Lower leg skin (tissue), 4 donors: ENCODE results near the gene HPS4. TPM values are rescaled to one million over a fixed set of nuclear protein-coding genes. Genes with fewer than 3 reads are reported as not detected.
"Not testable (repeated sequence)": the region's sequence is repeated elsewhere in the genome, so short reads cannot be mapped to it uniquely, and the experiment has no call there.

Experiments
- DNase-seq, 2 donors: peaks; one replicate each; pipeline ENCODE4 v3.0.0-alpha.2; 2019; ENCODE audit warnings: low spot score in 2 of 2
- H3K4me3 ChIP-seq: fragments of 200-600 bp; sonication (generic); 2 replicates; pipeline ENCODE4 v1.5.1; 2017; ENCODE audit warnings: mild to moderate bottlenecking, low read depth; ENCODE audit not compliant: poor library complexity, severe bottlenecking
- CTCF ChIP-seq, 3 donors: fragments of 450-650 bp; IDR thresholded peaks; one replicate each; pipeline ENCODE4 v1.5.1; 2016; ENCODE audit warnings: antibody characterized with exemption in 3 of 3, mild to moderate bottlenecking in 3 of 3, moderate library complexity in 2 of 3
- POLR2A ChIP-seq, 2 donors: fragments of 450-650 bp; IDR thresholded peaks; one replicate each; pipeline ENCODE4 v1.6.1; 2016 to 2017; ENCODE audit warnings: antibody characterized with exemption in 2 of 2, mild to moderate bottlenecking in 1 of 2, moderate library complexity in 1 of 2
- WGBS, 2 donors: methylation state at CpG; one replicate each; pipeline ENCODE4 v1.1.5; 2018; 5-methylcytosine and 5-hydroxymethylcytosine counted together
- intact Hi-C: fragments of 100-400 bp; cut with DNase I; formaldehyde crosslinking; loops from one replicate; pipeline ENCODE4 v1.15.0; 2023; ENCODE audit warnings: low total_unique reads
- total RNA-seq, 4 donors: library from RNA; depleted of rRNA; stranded (reverse); fragments of >200 nt; gene quantifications; one replicate each; pipeline ENCODE4 v1.1.0, GENCODE V29; 2016

HPS4 gene
- total RNA-seq, 4 donors from 2014 or later, result 40.5 to 68.0 (median 47.5) TPM

GRCh38 chr22:26409719-26410335 is 73.8 kb downstream of the HPS4 start:
- WGBS, 2 donors, result 42 to 52% methylated on average over 5 of the region's 5 CpGs
- no peak overlapping the region for H3K4me3 ChIP-seq
- no peak for DNase-seq
- intact Hi-C loops, result no loop called here
- TF ChIP-seq CTCF (IDR thresholded peaks at IDR 0.05) (no peak), POLR2A (IDR thresholded peaks at IDR 0.05) (no peak)

GRCh38 chr22:26408562-26409220 is 74.9 kb downstream of the HPS4 start:
- DNase-seq, H3K4me3 ChIP-seq, intact Hi-C loops: not testable (repeated sequence)
- 94% methylated on average over 7 of the region's 7 CpGs for WGBS, 2 donors

GRCh38 chr22:26406118-26406517 is 77.5 kb downstream of the HPS4 start:
- intact Hi-C loops, result no loop called here
- no peak for DNase-seq
- WGBS, 2 donors, result 88 to 94% methylated on average over 4 of the region's 4 CpGs

GRCh38 chr22:26404851-26405421 is 78.6 kb downstream of the HPS4 start:
- WGBS, 2 donors, result 43 to 52% methylated on average over 6 of the region's 6 CpGs
- intact Hi-C loops, result no loop called here
- no peak overlapping the region for H3K4me3 ChIP-seq
- DNase-seq, result peak in 1 of 2 donors; percentile 18
- no peak for TF ChIP-seq POLR2A (IDR thresholded peaks at IDR 0.05)
- TF ChIP-seq CTCF (IDR thresholded peaks at IDR 0.05), result no peak

More at GRCh38 chr22:26406118-26406517, 77.5 kb downstream of the HPS4 start:
- no peak overlapping the region for H3K4me3 ChIP-seq
- no peak for TF ChIP-seq POLR2A (IDR thresholded peaks at IDR 0.05)
- TF ChIP-seq CTCF (IDR thresholded peaks at IDR 0.05), result no peak

GRCh38 chr22:26401726-26402125 is 81.9 kb downstream of the HPS4 start:
- intact Hi-C loops, result no loop called here
- DNase-seq, result no peak
- TF ChIP-seq POLR2A (IDR thresholded peaks at IDR 0.05), result no peak
- no peak for TF ChIP-seq CTCF (IDR thresholded peaks at IDR 0.05)
- no peak overlapping the region for H3K4me3 ChIP-seq
- WGBS, 2 donors, result 74 to 81% methylated on average over 5 of the region's 5 CpGs

Other genes starting within 250 kb of the HPS4 start
- 10 to 100 TPM; 18.8 to 31.4 (median 22.2) TPM for gene ASPHD2, start 54.5 kb downstream of the HPS4 start, total RNA-seq
- 10 to 100 TPM; 10.3 to 21.5 (median 17.3) TPM for gene SRRD, start 94 bp upstream of the HPS4 start, total RNA-seq
- 10 to 100 TPM; 29.1 to 55.0 (median 35.7) TPM for gene TFIP11, start 28.7 kb upstream of the HPS4 start, total RNA-seq
- 10 to 100 TPM; 54.9 to 60.6 (median 58.5) TPM for gene TPST2, start 106.3 kb upstream of the HPS4 start, total RNA-seq
- under 1 TPM in 1 of 4 donors, not detected in 3; 0.42 TPM for gene CRYBB1, start 134.2 kb upstream of the HPS4 start, total RNA-seq
- not detected for gene CRYBA4, start 138.2 kb upstream of the HPS4 start, total RNA-seq
- gene MIAT, start 173.8 kb upstream of the HPS4 start, total RNA-seq, result 1 to 10 TPM in 2 of 4 donors, under 1 TPM in 2; 0.47 to 2.4 (median 1.4) TPM